ENCODE results near the gene SUN2. TPM values are rescaled to one million over a fixed set of nuclear protein-coding genes. Genes with fewer than 3 reads are reported as not detected.

Gene SUN2
- total and polyA plus RNA-seq, 2 of the 4 experiments (the other 2 are of a cell fraction) = 27.8 to 50.0 TPM

- in situ Hi-C loops (cut with MboI; ENCODE audit: low sequenced_read_pairs) (no loop called here), intact Hi-C loops (cut with micrococcal nuclease) (no loop called here), dilution Hi-C loops (cut with HindIII; ENCODE audit: low sequenced_read_pairs, unreplicated experiment) (no loop called here)
- H2AK9ac ChIP-seq (replicated peaks; ENCODE audit: low read depth, low read length, poor library complexity) = no peak overlapping the region
- H2BK5ac ChIP-seq (ENCODE audit: low read depth, low read length, poor library complexity, severe bottlenecking) = no peak overlapping the region
- H3K14ac ChIP-seq (replicated peaks; ENCODE audit: low read depth, low read length) = no peak overlapping the region
- no peak overlapping the region for H4K8ac ChIP-seq (ENCODE audit: low read depth in 2 of 2, low read length in 2 of 2)
- H3K36me3 ChIP-seq (ENCODE audit: control insufficient read depth, insufficient read depth, low read length) = peaks cover 79% of the 10 kb centered on the region
- H3K27me3 ChIP-seq (ENCODE audit: control insufficient read depth, insufficient read depth, low read length) = no peaks in the 10 kb centered on the region
- H2AK5ac ChIP-seq (ENCODE audit: low read depth, low read length) = no peak overlapping the region
- no peak overlapping the region for H3K23ac ChIP-seq (ENCODE audit: low read depth, low read length)
- TF ChIP-seq ELK1 (IDR thresholded peaks at IDR 0.05; ENCODE audit: borderline replicate concordance, low read depth, low read length) (no peak), CEBPB (IDR thresholded peaks at IDR 0.05; ENCODE audit: low read depth, low read length) (no peak), MXI1 (IDR thresholded peaks at IDR 0.05; ENCODE audit: borderline replicate concordance, low read depth, low read length) (no peak), RAD21 (IDR thresholded peaks at IDR 0.05; ENCODE audit: low read length) (no peak), CHD1 (IDR thresholded peaks at IDR 0.05; ENCODE audit: low read depth, low read length) (no peak), SMC3 (IDR thresholded peaks at IDR 0.05; ENCODE audit: low read depth, low read length) (no peak), NFE2L2 (IDR thresholded peaks at IDR 0.05; ENCODE audit: low read depth, low read length) (no peak), FOS (IDR thresholded peaks at IDR 0.05; ENCODE audit: low read depth, low read length) (no peak), RFX5 (IDR thresholded peaks at IDR 0.05; ENCODE audit: low read depth, low read length) (no peak), BHLHE40 (IDR thresholded peaks at IDR 0.05; ENCODE audit: low read depth, low read length) (no peak), RCOR1 (IDR thresholded peaks at IDR 0.05; ENCODE audit: insufficient replicate concordance, low read length) (no peak), USF2 (IDR thresholded peaks at IDR 0.05; ENCODE audit: low read depth, low read length) (no peak), POLR2A (IDR thresholded peaks at IDR 0.05; ENCODE audit: low read depth, low read length) (no peak), CTCF (conservative IDR thresholded peaks at IDR 0.05; ENCODE audit: low read depth, low read length) (no peak), MAFK (IDR thresholded peaks at IDR 0.05; ENCODE audit: low read depth, low read length) (no peak), MAZ (IDR thresholded peaks at IDR 0.05; ENCODE audit: borderline replicate concordance, low read depth, low read length) (no peak)
- H3K18ac ChIP-seq (ENCODE audit: low read depth, low read length) = no peak overlapping the region
- DNase-seq = no peak
- no peak overlapping the region for H3K4me3 ChIP-seq (ENCODE audit: insufficient read depth, low read depth, low read length)
- H4K91ac ChIP-seq (ENCODE audit: insufficient read depth, low read depth, low read length) = no peak overlapping the region
- H2BK15ac ChIP-seq (ENCODE audit: low read depth, low read length) = no peak overlapping the region
- ChIA-PET POLR2A (ENCODE audit: unreplicated experiment) (no interaction called here), CTCF (no interaction called here)
- peaks cover 9 to 36% of the 10 kb centered on the region in 2 experiments; a peak in 1 of 4 replicates for H3K79me1 ChIP-seq (ENCODE audit: low read depth in 1 of 2, low read length in 2 of 2)
- no peak for ATAC-seq (ENCODE audit: low read depth)
- no peak overlapping the region for H2BK120ac ChIP-seq (ENCODE audit: low read depth, low read length)
- H3K56ac ChIP-seq (ENCODE audit: extremely low read depth, insufficient read depth, low read length) = no peak overlapping the region
- H3K9ac ChIP-seq (ENCODE audit: low read depth, low read length) = no peak overlapping the region
- 93% methylated on average over 7 of the region's 9 CpGs; no CpG with 5 or more reads in 1 of the 2 experiments for WGBS, 2 experiments (ENCODE audit: extremely low coverage in 2 of 2, insufficient read length in 1 of 2)
- H3K9me1 ChIP-seq (ENCODE audit: insufficient read depth, low read length) = peaks cover 4% of the 10 kb centered on the region; the same call in 1 of the 2 replicates
- H2BK20ac ChIP-seq (ENCODE audit: low read depth, low read length) = no peak overlapping the region
- BruUV-seq (replicated peaks) = no TSS peak
- H3K27ac ChIP-seq (ENCODE audit: insufficient read depth, low read length) = no peak overlapping the region
- no peaks in the 10 kb centered on the region for H3K9me3 ChIP-seq (ENCODE audit: control insufficient read depth, insufficient read depth, low read length)
- H3K4me2 ChIP-seq (ENCODE audit: low read depth, low read length) = no peak overlapping the region
- H2AFZ ChIP-seq (replicated peaks; ENCODE audit: low read length, poor library complexity) = no peak overlapping the region
- no peaks in the 10 kb centered on the region for H3K4me1 ChIP-seq (ENCODE audit: control insufficient read depth, insufficient read depth, low read length)
- peaks cover 4% of the 10 kb centered on the region; the same call in 1 of the 2 replicates for H4K20me1 ChIP-seq (ENCODE audit: insufficient read depth, low read length)
- no peak overlapping the region for H3K4ac ChIP-seq (ENCODE audit: low read depth, low read length)
- no peak overlapping the region for H4K5ac ChIP-seq (ENCODE audit: low read depth, low read length)
These were observed 14.6 kb downstream of the SUN2 start for GRCh38 chr22:38741166-38741565.
